Stimulated activated CD8-positive, alpha-beta memory T cell treated with anti-CD3 and anti-CD28 coated beads, Interleukin-15, amount 100 ng/mL, for 48 hours (primary cell): ENCODE data around the gene TBX2.
"Not testable (repeated sequence)": the region's sequence is repeated elsewhere in the genome, so short reads cannot be mapped to it uniquely, and the experiment has no call there.

Experiments used
- DNase-seq, 2 donors: peaks; one replicate each; pipeline ENCODE4 v3.0.0-alpha.2; 2020; ENCODE audit warnings: low read depth in 2 of 2

The TBX2 gene

DNA sequence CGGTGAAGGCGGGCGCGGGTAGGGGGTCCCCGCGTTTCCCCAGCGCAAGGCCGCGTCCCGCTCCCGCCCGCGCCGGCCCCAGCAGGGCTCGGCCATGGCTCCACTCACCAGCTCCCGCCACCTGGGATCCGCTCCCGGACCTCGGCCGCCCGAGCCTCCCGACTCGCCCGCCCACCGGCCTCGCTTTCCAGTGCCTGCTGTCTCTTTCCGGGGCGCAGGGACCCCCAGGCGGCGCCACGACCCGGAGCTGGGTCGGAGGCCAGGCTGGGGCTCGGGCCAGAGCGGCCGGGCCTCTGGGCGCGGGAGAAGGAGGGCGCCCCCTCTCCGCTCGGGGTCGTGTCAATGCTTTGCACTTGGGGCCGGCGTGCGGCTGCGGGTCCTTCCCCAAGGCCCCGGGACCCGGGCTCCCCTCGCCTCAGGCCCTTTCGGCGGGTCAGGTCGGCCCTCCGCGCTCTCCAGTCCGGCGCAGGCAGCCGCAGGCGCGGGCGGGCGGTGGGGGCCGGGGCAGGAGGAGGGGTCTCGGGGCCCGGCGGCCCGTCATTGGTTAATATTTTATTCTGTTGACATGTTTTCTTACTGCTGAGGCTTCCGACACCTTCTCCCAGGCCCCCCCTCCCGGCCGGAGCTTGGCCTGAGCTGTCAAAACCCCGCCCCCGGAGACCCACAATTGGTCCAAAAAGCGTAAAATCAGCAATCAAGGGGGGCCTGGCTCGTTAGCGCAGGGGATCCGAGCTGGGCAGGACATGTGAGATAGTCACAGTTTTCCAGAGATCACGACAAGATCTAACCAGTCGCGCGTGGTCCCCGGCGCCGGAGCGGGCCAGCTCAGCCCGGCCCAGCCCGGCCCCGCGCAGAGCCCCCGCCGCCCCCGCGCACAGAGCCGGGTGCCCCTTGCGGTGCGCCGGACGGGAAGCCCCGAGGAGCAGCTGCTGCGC, at the start of gene TBX2:
Gene TBX2 (plus strand): TSS at position 713 of the 935 bp plus-strand sequence. CDS start 334 bp downstream, outside the sequence.
- DNase-seq: no peak

GRCh38 chr17:61351745-61352407, 47.8 kb upstream of the TBX2 start:
- no peak for DNase-seq

GRCh38 chr17:61352408-61352770, 47.3 kb upstream of the TBX2 start:
- no peak for DNase-seq

- DNase-seq: no peak
Observed at GRCh38 chr17:61352781-61353491, 46.7 kb upstream of the TBX2 start.

DNA sequence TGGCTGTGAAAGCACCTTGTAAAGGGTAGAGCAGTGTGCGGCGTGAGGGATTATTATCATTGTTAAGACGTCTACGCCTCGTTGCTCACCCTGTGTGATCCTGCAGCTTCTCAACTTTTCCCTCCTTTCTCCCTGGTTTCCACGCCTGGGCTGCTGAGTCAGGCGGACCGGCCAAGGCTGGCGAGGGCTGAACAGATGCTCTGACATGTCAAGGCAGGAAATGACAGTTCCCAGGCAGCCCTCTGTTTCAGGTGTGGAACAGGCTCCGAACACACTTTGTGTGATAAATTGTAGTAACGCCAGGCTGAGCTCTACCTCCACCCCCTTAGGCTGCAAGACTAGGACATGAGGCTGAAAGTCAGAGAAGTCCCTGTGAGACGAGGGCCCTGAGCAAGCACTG, 46.0 kb upstream of the TBX2 start:
- no peak for DNase-seq

DNA sequence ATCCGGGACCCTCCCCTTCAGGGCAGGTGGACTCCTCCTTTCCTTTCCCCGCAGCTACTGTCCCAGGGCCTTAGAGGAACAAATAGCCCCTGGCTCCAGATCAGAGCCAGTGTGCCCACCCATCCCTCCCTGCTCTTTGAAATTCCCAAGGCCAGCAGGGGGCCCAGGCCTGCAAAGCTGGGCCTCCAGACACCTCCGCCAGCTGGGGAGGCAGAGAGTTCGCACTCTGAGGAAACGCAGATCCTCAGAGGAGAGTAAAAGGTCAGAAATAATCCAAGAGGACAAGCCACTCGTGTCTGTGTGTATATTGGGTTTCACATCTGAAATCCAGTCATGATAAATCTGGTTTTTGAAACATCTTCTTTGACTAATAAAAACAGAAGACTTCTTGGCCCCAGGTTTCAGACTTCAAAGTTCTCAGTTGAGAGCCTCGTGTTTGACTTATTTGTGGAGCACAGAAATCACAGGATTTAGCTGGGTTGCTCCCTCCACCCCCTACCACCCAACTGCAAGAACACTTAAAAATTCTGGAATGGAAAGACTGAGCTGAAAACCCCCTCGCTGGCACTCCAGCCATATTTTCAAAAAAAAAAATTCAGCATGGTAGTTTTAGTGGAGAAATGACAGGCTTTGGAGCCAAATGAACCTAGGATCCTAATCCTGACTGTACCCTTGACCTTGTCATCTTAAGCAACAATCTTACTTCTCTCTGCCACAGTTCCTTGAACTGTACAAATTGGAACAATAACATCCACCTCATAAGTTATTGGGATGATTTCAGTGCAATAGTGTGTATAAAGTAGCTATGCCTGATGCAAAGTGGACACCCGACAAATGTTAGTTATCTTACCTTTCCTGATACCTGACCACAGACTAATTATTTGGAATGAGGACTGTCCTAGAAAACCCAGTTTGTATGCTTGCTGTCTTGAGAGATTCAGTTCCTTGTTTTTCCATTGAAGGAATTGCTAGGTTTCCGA, 44.5 kb upstream of the TBX2 start:
- no peak for DNase-seq

- not testable (repeated sequence) for DNase-seq
Observed at GRCh38 chr17:61357061-61357460, 42.6 kb upstream of the TBX2 start.

DNA sequence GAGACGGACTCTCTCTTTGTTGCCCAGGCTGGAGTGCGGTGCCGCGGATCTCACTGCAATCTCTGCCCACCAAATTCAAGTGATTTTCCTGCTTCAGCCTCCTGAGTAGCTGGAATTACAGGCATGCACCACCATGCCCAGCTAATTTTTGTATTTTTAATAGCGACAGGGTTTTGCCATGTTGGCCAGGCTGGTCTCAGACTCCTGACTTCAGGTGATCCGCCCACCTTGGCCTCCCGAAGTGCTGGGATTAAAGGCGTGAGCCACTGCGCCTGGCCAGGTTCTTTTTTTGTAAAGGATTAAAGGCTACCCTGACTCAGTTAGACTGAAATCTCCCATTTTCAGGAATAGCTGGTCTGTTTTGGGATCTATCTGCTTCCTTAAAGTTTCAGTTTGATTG, 40.1 kb upstream of the TBX2 start:
- not testable (repeated sequence) for DNase-seq

- no peak for DNase-seq
Observed at GRCh38 chr17:61360318-61360943, 39.2 kb upstream of the TBX2 start.

DNA sequence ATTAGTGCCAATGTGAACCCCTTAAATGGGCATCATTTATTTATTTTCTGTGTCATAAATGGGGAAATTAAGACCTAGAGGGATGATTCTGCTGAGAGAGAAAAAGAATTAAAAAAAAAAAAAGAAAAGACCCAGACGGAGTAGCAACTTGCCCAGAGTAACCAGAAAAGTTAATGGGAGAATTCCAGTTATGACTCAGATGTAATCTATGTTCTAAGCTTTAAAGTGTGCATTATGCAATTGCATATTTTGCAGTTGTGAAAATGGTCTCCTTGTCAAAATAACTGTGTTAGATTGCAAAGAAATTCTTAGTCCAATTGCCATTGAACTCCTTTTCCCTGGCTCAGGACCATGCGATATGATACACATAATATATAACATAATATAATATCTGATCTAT, 38.6 kb upstream of the TBX2 start:
- no peak for DNase-seq

DNA sequence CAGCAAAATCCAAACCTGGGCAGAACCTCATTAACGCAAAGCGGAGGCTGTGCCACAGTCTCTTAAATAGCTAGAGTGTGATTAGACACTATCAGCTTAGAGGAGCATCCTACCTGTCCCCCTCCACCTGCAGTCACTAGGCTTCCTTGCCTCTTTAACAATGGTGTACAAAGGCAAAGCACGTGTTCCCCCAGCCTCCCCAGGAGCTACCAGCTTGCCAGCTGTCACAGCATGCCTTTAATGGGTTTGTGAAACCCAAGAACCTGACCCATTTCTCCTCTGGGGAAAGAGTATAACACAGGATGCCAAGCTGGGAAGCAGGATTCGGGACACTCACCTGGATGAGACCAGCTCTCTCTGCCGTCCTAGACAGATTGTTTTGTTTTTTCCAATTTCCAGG, 37.2 kb upstream of the TBX2 start:
- no peak for DNase-seq

DNA sequence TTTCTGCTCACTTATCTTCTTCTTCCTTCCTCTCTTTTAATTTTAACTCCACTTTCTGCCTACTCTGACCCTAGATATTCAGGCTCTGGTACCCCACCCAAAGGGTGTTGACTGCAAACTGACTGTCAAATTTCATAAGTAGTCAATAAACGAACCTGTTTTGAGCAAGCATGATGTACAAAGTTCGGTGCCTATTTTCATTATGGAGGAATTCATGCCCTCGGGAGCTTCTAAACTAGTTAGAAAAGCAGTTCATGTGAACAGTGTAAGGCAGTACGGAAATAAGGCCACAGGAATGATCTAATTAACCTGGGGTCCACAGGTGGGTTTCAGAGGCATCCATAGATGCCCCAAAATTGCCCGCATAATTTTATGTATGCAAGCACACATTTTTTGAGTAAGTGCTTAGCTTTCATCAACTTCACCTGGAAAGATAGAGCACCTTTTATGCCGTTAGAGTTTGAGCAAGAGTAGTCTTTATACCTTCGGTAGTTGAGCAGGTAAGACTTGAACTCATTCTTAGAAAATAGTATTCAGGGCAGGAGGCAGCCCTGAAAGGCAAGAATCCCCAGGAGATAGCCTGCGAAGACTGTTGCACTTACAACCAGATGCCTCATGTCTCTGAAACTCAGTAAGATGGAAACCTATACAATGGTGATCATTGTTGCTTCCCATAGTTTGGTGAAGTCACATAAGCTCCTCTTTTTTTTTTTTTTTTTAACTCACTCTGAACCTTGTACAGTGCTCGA, 36.6 kb upstream of the TBX2 start:
- DNase-seq: no peak

- no peak for DNase-seq
Observed at GRCh38 chr17:61363601-61364462, 35.8 kb upstream of the TBX2 start.

DNA sequence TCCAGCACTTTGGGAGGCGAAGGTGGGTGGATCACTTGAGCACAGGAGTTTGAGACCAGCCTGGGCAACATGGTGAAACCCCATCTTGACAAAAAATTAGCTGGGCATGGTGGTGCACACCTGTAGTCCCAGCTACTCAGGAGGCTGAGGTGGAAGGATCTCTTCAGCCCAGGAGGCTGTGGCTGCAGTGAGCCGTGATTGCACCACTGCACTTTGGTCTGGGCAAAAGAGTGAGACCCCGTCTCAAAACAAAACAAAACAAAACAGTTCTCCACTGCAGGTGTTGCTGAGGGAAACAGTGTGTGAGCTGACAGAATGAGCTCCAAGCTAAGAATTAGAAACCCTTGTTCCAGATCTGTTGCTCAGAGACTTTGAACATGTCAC, 35.2 kb upstream of the TBX2 start:
- no peak for DNase-seq

DNA sequence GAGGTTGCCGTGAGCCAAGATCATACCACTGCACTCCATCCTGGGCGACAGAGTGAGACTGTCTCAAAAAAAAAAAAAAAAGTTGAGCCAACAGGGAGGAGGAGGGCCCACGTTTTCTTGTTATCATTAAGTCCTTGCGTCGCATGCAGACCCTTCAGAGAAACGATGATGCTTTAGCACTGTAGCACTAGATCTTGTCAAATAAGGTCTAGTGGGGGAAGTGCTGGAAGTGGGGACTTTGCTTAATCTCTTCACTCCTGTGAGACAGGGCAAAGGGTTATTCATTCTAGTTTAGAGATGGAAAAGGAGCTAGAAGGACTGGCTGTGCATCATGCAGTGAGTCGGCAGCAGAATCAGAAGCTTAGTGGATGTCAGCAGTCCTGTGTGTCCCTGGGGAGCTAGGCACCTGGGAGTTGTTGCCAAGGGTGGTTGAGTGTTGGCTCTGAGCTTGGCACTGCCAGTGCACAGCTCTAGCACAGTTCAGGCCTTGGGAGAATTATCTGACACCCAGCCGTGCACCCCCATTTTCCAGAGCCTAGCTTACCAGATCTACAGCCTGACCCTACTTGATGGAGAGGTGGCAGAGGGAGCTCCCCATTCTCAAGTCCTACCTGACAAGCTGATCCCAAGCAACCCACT, 33.4 kb upstream of the TBX2 start:
- DNase-seq: no peak

- no peak for DNase-seq
Observed at GRCh38 chr17:61366715-61367413, 32.8 kb upstream of the TBX2 start.

DNA sequence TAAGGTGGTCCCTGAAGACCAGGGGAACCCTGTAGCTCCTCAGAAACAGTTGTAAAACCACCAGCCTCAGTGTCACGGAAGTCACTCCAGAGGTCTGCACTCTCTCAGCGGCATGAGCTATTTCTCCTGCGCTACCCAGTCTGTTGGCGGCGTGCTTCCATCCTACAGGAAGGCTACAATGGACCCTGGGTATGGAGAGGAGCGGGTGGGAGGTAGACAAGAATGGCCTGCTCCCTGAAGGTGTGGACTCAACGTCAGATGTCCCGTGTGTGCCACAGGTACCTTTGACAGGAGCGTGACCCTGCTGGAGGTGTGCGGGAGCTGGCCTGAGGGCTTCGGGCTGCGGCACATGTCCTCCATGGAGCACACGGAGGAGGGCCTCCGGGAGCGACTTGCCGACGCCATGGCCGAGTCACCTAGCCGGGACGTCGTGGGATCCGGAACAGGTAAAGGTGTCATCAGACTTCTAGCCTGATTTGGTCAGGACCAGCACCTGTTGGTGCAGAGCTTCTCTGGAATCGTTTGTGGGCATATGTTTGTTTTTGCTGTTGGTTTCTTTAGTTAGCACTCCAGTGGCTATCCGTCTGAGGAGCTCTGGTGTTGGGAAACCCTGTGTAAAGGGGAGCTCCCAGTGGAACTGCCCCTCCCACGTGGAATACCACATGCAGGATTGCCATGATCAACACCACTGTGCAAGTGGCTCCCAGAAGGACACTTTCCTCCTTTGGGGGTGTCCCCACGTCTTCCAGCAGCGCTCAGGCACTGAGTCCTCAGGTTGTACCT, 31.4 kb upstream of the TBX2 start:
- no peak for DNase-seq
